Mammary microvascular endothelial cell (primary cell): ENCODE measurements around the gene IFNA10. TPM values are rescaled to one million over a fixed set of nuclear protein-coding genes. Genes with fewer than 3 reads are reported as not detected.

Source experiments
- total RNA-seq: library from RNA; depleted of rRNA; stranded (reverse); fragments of >200 nt; gene quantifications from 2 replicates; pipeline ENCODE4 v1.2.3, GENCODE V29; 2015

The IFNA10 gene
- total RNA-seq: not detected in 2 replicates

GRCh38 chr9:21207043-21207442, at the start of gene IFNA10:
IFNA10 (minus strand) TSS chr9:21207143; CDS start chr9:21207097, 46 bp downstream.

GRCh38 chr9:21239911-21240310, 33.0 kb upstream of the IFNA10 start, which contains the start of gene IFNA14:
IFNA14 (minus strand) TSS chr9:21240005; CDS start chr9:21239935, 70 bp downstream.

GRCh38 chr9:21228122-21228521, 21.2 kb upstream of the IFNA10 start, which contains the start of gene IFNA17:
IFNA17 (minus strand) TSS chr9:21228222; CDS start chr9:21228173, 49 bp downstream.

GRCh38 chr9:21217211-21217610, 10.3 kb upstream of the IFNA10 start, which contains the start of gene IFNA16:
IFNA16 (minus strand) TSS chr9:21217311; CDS start chr9:21217305, 6 bp downstream.

GRCh38 chr9:21202105-21202504, 4.8 kb downstream of the IFNA10 start, which contains the start of gene IFNA7:
IFNA7 (minus strand) TSS chr9:21202205; CDS start chr9:21202165, 40 bp downstream.

GRCh38 chr9:21187487-21187886, 19.5 kb downstream of the IFNA10 start, which contains the start of gene IFNA4:
IFNA4 (minus strand) TSS chr9:21187587; CDS start chr9:21187531, 56 bp downstream.

GRCh38 chr9:21166560-21166959, 40.4 kb downstream of the IFNA10 start, which contains the start of gene IFNA21:
IFNA21 (minus strand) TSS chr9:21166660; CDS start chr9:21166612, 48 bp downstream.

Other genes starting within 250 kb of the IFNA10 start
- gene HACD4, start 175.5 kb downstream of the IFNA10 start, total RNA-seq: 6.1 and 6.3 TPM in 2 replicates
- 0.13 TPM in 1 of 2 replicates, not detected in the other for gene IFNB1, start 129.2 kb downstream of the IFNA10 start, total RNA-seq
- not detected in 2 replicates for gene IFNW1, start 65.3 kb downstream of the IFNA10 start, total RNA-seq
- not detected in 2 replicates for gene IFNA21, start 40.5 kb downstream of the IFNA10 start, total RNA-seq
- gene IFNA4, start 19.6 kb downstream of the IFNA10 start, total RNA-seq: not detected in 2 replicates
- gene IFNA7, start 4.9 kb downstream of the IFNA10 start, total RNA-seq: not detected in 2 replicates
- not detected in 2 replicates for gene IFNA16, start 10.2 kb upstream of the IFNA10 start, total RNA-seq
- not detected in 2 replicates for gene IFNA17, start 21.1 kb upstream of the IFNA10 start, total RNA-seq
- not detected in 2 replicates for gene IFNA14, start 32.9 kb upstream of the IFNA10 start, total RNA-seq
- gene IFNA5, start 98.2 kb upstream of the IFNA10 start, total RNA-seq: not detected in 2 replicates
- 25.3 and 26.6 TPM in 2 replicates for gene KLHL9, start 128.3 kb upstream of the IFNA10 start, total RNA-seq
- gene IFNA6, start 143.7 kb upstream of the IFNA10 start, total RNA-seq: not detected in 2 replicates
- not detected in 2 replicates for gene IFNA13, start 160.9 kb upstream of the IFNA10 start, total RNA-seq
- not detected in 2 replicates for gene IFNA2, start 178.3 kb upstream of the IFNA10 start, total RNA-seq
- not detected in 2 replicates for gene IFNA8, start 202.0 kb upstream of the IFNA10 start, total RNA-seq
- not detected in 2 replicates for gene IFNA1, start 233.3 kb upstream of the IFNA10 start, total RNA-seq